IPS-15b (cell line): Measurements from ENCODE around the gene PPDPF.

Source experiments
- H3K27me3 ChIP-seq: one replicate; pipeline ENCODE4 v1.6.1; 2013; ENCODE audit warnings: low read length; ENCODE audit not compliant: control insufficient read depth, insufficient read depth
- H3K36me3 ChIP-seq: one replicate; pipeline ENCODE4 v1.6.1; 2013; ENCODE audit warnings: low read length; ENCODE audit not compliant: control insufficient read depth, insufficient read depth
- H3K4me1 ChIP-seq: one replicate; pipeline ENCODE4 v1.6.1; 2013; ENCODE audit warnings: mild to moderate bottlenecking, low read length; ENCODE audit not compliant: control insufficient read depth, insufficient read depth
- H3K4me3 ChIP-seq: one replicate; pipeline ENCODE4 v1.5.1; 2013; ENCODE audit warnings: low read depth, low read length
- H3K9ac ChIP-seq: one replicate; pipeline ENCODE4 v1.6.1; 2013; ENCODE audit warnings: low read depth, mild to moderate bottlenecking, low read length
- H3K9me3 ChIP-seq: one replicate; pipeline ENCODE4 v1.6.1; 2013; ENCODE audit warnings: mild to moderate bottlenecking, low read length; ENCODE audit not compliant: control insufficient read depth, insufficient read depth

The PPDPF gene

DNA sequence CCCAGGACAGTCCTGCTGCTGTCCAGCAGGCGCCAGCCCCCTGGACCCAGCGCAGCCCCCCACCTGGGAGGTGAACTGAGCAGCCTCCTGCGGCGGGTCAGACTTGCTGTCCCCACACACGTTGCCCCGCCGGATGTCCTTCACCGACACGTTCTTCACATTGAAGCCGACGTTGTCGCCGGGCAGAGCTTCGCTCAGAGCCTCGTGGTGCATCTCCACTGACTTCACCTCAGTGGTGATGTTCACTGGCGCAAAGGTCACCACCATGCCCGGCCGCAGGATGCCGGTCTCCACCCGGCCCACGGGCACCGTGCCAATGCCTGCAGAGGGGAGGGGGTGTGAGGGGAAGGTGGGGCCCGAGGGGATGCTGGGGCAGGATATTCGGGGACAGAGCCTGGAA is 30.1 kb upstream of the PPDPF start:
- H3K36me3 ChIP-seq, result peaks cover 41% of the 10 kb centered on the region
- H3K9ac ChIP-seq, result no peak overlapping the region
- peaks cover 2% of the 10 kb centered on the region for H3K4me1 ChIP-seq
- H3K9me3 ChIP-seq, result no peaks in the 10 kb centered on the region
- H3K4me3 ChIP-seq, result no peak overlapping the region
- peaks cover 7% of the 10 kb centered on the region for H3K27me3 ChIP-seq

DNA sequence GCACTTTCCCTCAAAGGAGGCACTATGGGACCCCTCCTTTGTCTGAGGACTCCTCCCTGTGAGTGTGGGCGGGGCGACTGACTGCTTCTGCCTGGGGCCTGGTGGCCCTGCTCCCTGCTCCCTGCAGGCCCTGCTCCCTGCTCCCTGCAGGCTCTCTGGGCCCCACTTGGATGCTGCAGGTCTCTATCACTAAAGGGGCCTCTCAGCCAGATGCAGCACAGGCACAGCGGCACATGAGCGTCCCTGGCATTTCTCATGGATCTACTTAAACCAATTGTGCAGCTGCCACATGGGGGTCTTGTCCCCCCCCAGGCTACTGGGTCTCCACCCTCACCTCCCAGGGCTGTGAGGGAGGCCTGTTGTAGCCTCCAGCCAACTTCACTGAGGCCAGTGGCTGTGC is 29.5 kb upstream of the PPDPF start:
- H3K4me1 ChIP-seq, result peaks cover 2% of the 10 kb centered on the region
- no peak overlapping the region for H3K4me3 ChIP-seq
- H3K9me3 ChIP-seq, result no peaks in the 10 kb centered on the region
- H3K9ac ChIP-seq, result no peak overlapping the region
- H3K27me3 ChIP-seq, result peaks cover 7% of the 10 kb centered on the region
- H3K36me3 ChIP-seq, result peaks cover 41% of the 10 kb centered on the region

DNA sequence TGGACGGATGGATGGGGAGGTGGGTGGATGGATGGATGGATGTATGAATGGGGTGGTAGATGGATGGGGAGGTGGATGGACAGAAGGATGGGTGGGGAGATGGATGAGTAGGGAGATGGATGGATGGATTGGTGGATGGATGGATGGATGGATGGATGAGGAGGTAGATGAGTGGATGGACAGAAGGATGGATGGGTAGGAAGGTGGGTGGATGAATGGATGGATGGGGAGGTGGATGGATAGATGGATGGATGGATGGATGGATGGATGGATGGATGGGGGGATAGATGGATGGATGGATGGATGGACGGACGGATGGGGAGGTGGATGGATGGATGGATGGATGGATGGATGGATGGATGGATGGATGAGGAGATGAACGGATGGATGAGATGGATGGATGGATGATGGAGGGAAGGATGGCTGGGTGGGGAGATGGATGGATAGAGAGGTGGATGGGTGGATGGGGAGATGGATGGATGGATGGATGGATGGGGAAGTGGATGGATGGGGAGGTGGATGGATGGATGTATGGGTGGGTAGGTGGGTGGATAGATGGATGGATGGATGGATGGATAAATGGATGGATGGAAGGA is 28.8 kb upstream of the PPDPF start:
- Histone ChIP-seq H3K4me1 (peaks cover 2% of the 10 kb centered on the region), H3K9me3 (no peaks in the 10 kb centered on the region), H3K36me3 (peaks cover 41% of the 10 kb centered on the region), H3K4me3 (no peak overlapping the region), H3K9ac (no peak overlapping the region), H3K27me3 (peaks cover 7% of the 10 kb centered on the region)

DNA sequence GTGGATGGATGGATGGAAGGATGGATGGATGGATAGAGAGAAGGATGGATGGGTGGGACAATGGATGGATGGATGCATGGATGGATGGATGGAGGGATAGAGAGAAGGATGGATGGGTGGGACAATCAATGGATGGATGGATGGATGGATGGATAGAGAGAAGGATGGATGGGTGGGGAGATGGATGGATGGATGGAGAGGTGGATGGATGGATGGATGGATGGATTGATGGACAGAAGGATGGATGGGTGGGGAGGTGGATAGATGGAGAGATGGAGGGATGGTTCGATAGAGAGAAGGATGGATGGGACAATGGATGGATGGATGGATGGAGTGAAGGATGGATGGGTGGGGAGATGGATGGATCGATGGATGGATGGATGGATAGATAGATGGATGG is 28.0 kb upstream of the PPDPF start:
- H3K4me1 ChIP-seq, result peaks cover 2% of the 10 kb centered on the region
- no peak overlapping the region for H3K4me3 ChIP-seq
- H3K27me3 ChIP-seq, result peaks cover 11% of the 10 kb centered on the region
- H3K9ac ChIP-seq, result no peak overlapping the region
- no peaks in the 10 kb centered on the region for H3K9me3 ChIP-seq
- peaks cover 39% of the 10 kb centered on the region for H3K36me3 ChIP-seq

DNA sequence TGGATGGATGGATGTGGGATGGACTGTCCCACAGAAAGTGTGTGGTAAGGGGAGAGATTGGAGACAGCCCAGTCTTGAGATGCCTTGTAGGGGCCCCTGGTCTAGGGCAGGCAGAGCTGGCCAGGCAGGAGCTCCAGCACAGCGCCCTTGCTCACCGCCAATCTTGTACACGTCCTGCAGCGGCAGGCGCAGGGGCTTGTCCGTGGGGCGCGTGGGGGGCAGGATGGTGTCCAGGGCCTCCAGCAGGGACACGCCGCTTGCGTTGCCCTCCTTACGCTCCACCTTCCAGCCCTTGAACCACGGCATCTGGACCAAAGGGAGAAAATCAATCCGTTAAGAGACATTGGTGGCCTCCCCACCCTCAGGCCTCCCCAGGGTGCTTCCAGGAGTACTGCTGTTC is 27.6 kb upstream of the PPDPF start:
- Histone ChIP-seq H3K9me3 (no peaks in the 10 kb centered on the region), H3K4me3 (no peak overlapping the region), H3K9ac (no peak overlapping the region), H3K36me3 (peaks cover 39% of the 10 kb centered on the region), H3K4me1 (peaks cover 2% of the 10 kb centered on the region), H3K27me3 (peaks cover 13% of the 10 kb centered on the region)

DNA sequence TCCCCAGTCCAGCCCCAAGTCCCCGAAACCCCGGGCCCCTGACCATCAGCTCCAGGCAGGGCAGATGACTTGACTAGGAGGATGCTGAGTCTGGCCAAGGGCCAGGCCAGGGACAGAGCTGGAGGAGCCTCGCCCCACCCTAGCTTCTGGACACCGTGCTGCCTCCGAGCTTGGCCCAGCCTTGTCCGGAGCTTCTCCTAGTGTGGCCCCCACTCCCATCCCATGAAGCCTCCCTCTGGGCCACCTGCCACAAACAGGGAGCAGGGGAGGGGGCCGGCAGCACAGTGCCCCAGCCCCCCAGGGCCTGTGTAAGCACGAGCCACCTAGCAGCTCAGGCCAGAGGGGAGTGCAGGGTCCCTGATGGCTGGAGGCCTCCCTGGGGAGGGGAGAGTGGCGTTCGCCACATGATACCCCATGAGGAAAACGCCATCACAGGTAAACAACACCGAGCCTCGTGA is 27.0 kb upstream of the PPDPF start:
- Histone ChIP-seq H3K36me3 (peaks cover 39% of the 10 kb centered on the region), H3K4me1 (peaks cover 2% of the 10 kb centered on the region), H3K4me3 (no peak overlapping the region), H3K9me3 (no peaks in the 10 kb centered on the region), H3K27me3 (peaks cover 16% of the 10 kb centered on the region), H3K9ac (no peak overlapping the region)

DNA sequence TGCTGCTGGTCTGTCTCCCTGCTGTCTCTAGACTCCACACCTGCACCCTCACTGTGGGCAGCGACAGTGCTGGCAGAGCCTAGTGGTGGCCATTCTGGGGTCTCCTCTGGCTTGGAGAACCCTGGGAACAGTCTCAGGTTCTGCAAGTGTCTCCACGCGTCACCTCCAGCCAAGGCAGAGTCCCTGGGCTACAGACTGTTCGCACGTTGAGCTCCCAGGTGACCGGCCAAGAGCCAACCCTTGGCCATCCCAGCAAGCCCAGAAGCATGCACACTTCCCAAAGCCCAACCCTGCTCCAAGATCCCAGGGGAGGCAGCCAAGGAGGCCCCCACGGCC is 26.5 kb upstream of the PPDPF start:
- Histone ChIP-seq H3K9ac (no peak overlapping the region), H3K27me3 (peaks cover 14% of the 10 kb centered on the region), H3K9me3 (no peaks in the 10 kb centered on the region), H3K4me3 (no peak overlapping the region), H3K4me1 (no peaks in the 10 kb centered on the region), H3K36me3 (peaks cover 39% of the 10 kb centered on the region)

DNA sequence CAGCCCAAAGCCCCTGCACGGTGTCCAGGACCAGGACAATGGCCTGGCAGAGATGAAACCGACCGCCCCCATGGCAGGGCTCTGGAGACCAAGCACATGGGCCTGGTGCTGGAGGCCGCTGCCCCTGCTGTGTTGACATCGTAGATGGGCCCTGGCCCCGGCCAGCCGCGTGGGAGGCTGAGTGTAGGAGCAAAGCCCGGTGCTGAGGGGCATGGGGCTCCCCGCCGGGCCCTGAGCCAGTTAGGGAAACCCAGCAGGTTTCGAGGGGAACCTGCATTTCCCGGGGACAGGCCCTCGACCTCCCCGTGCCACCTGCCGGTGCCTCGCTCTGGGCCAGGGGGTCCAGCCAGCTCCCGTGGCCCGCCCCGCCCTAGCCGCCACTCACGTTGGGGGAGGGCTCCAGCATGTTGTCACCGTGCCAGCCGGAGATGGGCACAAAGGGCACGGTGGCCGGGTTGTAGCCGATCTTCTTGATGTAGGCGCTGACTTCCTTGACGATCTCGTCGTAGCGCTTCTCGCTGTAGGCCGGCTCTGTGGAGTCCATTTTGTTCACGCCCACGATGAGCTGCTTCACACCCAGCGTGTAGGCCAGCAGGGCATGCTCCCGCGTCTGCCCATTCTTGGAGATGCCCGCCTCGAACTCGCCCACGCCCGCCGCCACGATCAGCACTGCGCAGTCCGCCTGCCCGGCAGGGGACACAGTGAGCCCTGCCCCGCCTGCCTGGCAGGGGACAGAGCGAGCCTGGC is 26.0 kb upstream of the PPDPF start:
- no peak overlapping the region for H3K9ac ChIP-seq
- no peak overlapping the region for H3K4me3 ChIP-seq
- H3K9me3 ChIP-seq, result no peaks in the 10 kb centered on the region
- peaks cover 11% of the 10 kb centered on the region for H3K27me3 ChIP-seq
- H3K4me1 ChIP-seq, result no peaks in the 10 kb centered on the region
- peaks cover 36% of the 10 kb centered on the region for H3K36me3 ChIP-seq

DNA sequence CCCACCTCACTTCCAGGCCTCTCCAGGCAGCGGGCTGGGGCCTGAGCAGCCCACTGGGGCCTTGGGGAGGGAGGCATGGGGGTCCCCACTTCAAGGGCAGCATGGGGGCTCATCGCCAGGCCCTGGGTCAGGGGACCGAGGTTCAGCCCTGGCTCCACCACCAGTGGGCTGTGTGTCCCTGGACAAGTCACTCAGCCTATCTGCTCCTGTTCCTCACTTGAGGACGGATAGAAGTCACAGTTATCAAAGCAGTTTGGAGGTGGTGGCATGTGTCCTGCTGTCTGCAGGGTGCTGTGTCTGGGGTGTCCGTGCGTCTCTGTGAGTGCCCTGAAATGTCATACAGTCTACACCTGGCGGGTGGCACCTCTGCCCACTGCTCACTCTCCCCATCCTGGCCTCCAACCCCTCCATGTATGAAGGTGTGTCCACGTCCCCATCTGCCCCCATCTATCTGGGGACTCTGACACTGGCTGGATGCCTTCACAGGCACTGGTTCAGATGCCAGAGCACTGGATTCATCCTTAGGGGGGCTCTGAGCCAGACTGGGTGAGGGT is 25.3 kb upstream of the PPDPF start:
- no peaks in the 10 kb centered on the region for H3K9me3 ChIP-seq
- H3K27me3 ChIP-seq, result peaks cover 13% of the 10 kb centered on the region
- H3K4me1 ChIP-seq, result no peaks in the 10 kb centered on the region
- no peak overlapping the region for H3K9ac ChIP-seq
- H3K4me3 ChIP-seq, result no peak overlapping the region
- peaks cover 36% of the 10 kb centered on the region for H3K36me3 ChIP-seq

DNA sequence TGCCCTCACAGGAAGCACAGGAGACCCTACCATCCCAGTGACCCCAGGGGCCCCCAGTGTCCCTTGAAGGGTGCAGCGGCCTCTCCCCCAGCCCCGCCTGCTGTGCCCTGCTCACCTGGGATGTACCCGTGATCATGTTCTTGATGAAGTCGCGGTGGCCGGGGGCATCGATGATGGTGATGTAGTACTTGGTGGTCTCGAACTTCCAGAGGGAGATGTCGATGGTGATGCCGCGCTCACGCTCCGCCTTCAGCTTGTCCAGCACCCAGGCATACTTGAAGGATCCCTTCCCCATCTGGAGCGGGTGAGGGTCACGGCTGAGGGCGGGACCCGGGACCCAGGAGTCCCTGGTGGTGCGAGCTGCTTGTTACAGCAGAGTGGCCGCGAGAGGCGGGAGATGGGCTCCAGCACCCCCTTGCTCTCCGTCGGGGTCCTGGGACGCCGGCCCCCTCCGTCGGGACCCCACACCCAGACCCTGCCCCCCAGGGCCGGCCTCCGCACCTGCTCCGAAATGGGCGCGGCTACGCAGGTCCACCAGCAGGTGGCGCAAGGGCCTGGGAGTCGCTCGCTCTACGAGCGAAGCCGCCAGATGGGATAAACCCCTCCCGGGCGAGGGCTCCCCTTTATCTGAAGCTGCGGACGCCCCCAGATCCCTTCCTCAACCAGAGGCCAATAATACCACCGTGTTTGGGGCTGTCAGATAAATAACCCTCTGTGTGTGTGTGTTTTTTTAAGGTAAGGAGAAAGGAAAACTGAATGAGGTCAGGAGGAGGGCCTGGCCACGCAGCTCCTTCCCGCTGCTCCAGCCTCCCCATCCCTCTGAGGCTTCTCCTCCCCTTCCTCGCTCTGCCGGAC is 24.6 kb upstream of the PPDPF start:
- H3K4me1 ChIP-seq, result no peaks in the 10 kb centered on the region

DNA sequence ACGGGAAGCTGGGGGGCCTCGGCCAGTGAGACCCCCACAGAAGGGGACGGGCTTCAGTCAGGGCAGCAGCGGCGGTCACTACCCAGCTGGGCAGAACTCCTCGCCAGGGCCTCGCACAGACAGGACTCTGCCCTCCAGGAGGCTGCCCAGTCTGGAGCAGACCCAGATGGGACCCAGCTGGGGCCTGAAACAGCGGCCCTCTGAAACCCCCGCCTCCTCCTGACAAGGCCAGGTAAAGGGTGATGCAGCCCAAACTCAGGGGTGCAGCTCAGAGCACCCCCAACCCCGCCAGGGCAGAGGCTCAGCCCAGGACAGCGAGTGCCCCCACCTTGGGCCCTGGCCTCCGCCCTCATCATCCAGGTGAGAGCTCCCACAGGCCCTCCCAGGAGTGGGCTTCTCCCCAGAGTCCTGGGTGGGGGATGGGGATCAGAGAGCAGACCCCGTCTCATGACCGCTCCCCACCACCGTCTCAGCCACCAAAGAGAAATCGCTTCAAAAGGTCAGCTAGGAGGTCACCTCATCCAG is 23.9 kb upstream of the PPDPF start:
- Histone ChIP-seq H3K4me3 (peak overlapping the region; percentile 32), H3K36me3 (peaks cover 28% of the 10 kb centered on the region)

More for the DNA sequence above, 24.6 kb upstream of the PPDPF start:
- H3K9me3 ChIP-seq, result no peaks in the 10 kb centered on the region
- H3K9ac ChIP-seq, result no peak overlapping the region
- peaks cover 34% of the 10 kb centered on the region for H3K36me3 ChIP-seq
- peaks cover 14% of the 10 kb centered on the region for H3K27me3 ChIP-seq
- peak overlapping the region; percentile 32 for H3K4me3 ChIP-seq

More for the DNA sequence above, 23.9 kb upstream of the PPDPF start:
- no peaks in the 10 kb centered on the region for H3K4me1 ChIP-seq
- no peak overlapping the region for H3K9ac ChIP-seq
- H3K9me3 ChIP-seq, result no peaks in the 10 kb centered on the region
- H3K27me3 ChIP-seq, result peaks cover 16% of the 10 kb centered on the region
